HuH-7.5 (cell line): Measurements from ENCODE around the gene GRK3.
"Not testable (repeated sequence)": the region's sequence is repeated elsewhere in the genome, so short reads cannot be mapped to it uniquely, and the experiment has no call there.

ENCODE experiments used
- DNase-seq: peaks from one replicate; pipeline ENCODE4 v3.0.0; 2011; ENCODE audit warnings: low spot score

Gene GRK3

DNA sequence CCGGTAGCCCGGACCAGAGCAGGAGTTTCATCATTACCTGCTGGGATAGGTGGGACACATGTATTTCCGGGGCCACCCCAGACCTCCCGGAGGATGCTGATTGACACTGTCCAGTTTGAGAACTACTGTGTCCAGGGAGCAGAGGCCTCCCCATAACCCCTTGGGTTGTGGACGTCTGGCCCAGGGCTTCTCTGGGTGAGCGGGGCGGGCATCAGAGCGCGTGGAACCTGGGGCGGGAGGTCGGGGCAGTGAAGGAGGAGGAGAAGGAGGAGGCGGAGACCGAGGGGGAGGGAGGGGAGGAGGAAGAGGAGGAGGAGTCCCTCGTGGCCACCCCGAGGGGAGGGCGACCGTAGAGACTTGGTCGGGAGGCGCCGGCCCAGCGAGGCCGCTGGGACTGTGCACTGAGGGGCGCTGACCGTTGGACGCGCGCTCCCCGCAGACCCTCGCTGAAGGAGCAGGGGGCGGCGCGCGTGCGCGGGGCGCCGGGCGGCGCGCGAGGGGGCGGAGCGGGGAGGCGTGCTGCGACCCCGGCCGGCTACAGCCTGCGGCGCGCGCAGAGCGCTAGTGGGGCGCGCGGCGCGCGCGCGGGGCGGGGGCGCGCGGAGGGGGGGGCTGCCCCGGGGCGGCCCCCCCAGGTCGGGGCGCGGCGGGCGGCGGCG is at the start of gene GRK3:
Gene GRK3 (plus strand): TSS at position 356 of the 659 bp plus-strand sequence. CDS start 366 bp downstream, outside the sequence.
- peak; percentile 58 for DNase-seq

DNA sequence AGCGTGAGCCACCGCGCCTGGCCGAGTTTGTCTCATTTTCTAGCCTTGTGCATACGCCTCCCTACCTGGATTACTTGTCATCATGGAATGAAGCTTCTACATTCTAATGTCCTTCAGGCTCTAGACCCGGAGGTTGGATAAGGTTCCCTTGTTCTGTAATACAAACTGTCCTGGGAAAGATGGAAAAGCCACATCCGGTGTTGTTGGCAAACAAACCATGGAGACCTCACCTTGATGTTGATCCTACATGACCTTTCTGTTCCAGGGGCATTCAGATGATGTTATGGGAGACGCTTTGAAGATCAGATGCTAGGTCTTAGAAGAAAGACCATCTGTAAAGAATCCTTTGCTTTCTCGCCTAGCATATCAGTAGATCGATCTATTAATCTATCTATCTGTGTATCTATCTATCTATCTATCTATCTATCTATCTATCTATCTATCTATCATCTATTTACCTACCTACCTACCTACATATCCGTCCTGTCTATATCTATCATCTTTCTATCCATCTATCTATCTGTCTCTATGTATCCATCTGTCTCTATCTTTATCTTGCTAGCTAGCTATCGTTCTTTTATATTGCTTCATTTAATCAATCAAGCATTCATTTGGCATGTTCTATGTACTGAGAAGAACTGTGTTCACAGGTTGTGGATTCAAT is 46.3 kb upstream of the GRK3 start:
- DNase-seq: no peak

- DNase-seq: no peak
These were observed 39.1 kb upstream of the GRK3 start for GRCh38 chr22:25525376-25525775.

DNA sequence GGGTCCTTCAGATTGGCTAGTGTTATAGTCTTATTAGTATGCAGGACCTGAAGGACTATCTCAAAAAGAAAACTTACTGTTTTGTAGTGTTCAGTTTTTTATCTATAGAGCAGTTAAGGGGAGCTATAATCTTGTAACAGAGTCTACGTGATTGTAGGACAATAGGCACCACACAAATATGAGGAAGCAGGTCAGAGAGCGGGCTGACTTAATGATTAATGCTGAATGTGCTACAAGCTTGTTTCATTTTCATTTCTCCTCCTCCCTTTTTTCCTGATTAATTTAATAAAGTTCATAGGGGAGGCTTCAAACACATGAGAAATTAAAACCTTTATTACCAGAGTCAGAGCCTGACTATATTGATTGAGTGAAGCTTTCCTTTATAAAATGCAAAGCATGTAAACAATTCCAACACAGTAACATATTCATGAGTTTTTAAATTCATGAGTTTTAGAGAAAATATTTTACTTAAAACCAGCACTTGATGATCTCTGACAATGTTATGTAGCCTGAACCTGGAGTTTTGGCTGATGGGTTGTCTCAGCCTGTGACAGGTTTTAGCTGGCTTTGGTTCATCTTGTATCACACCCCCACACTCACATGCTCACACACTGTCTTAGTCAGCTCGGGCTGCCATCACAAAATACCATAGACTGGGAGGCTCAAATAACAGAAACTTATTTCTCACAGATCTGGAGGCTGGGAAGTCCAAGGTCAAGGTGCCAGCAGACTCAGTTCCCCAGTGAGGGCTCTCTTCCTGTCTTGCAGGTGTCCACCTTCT is 38.5 kb upstream of the GRK3 start:
- not testable (repeated sequence) for DNase-seq

- DNase-seq: not testable (repeated sequence)
These were observed 37.5 kb upstream of the GRK3 start for GRCh38 chr22:25527016-25527415.

DNA sequence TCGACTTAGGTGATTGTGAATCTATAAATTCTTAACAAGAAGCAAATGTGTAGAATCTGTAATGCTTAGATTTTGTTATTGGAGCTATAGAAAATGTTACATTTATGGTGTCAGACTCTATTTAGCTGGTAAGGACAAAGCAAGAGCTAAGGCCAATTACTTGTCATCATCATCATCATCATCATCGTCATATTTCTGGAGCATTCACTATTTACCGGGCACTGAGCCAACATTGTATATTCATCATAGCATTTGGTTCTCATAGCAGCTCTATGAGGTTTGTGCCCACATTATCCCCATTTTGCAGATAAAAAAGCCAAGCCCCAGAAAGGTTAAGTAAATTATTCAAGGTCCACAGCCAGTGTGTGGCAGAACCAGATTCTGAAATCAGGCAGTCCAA is 36.4 kb upstream of the GRK3 start:
- DNase-seq: not testable (repeated sequence)

GRCh38 chr22:25529059-25529458 is 35.4 kb upstream of the GRK3 start:
- DNase-seq: not testable (repeated sequence)

GRCh38 chr22:25529541-25530137 is 34.8 kb upstream of the GRK3 start:
- not testable (repeated sequence) for DNase-seq

- DNase-seq: not testable (repeated sequence)
These were observed 32.8 kb upstream of the GRK3 start for GRCh38 chr22:25531677-25532076.

DNA sequence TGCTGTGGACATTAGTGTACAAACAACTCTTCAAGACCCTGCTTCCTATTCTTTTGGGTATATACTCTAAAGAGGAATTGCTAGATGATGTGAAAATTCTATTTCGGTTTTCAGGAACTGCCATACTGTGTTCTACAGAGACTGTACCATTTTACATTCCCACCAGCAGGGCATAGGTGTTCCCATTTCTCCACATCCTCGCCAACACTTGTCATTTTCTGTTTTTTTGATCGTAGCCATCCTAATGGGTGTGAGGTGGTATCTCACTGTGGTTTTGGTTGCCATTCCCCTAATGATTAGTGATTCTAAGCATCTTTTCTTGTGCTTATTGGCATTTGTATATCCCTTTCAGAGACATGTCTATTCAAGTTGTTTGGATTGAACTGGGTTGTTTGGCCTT is 29.8 kb upstream of the GRK3 start:
- DNase-seq: no peak

- no peak for DNase-seq
These were observed 27.9 kb upstream of the GRK3 start for GRCh38 chr22:25536589-25536988.

- no peak for DNase-seq
These were observed 24.1 kb upstream of the GRK3 start for GRCh38 chr22:25540166-25540907.

DNA sequence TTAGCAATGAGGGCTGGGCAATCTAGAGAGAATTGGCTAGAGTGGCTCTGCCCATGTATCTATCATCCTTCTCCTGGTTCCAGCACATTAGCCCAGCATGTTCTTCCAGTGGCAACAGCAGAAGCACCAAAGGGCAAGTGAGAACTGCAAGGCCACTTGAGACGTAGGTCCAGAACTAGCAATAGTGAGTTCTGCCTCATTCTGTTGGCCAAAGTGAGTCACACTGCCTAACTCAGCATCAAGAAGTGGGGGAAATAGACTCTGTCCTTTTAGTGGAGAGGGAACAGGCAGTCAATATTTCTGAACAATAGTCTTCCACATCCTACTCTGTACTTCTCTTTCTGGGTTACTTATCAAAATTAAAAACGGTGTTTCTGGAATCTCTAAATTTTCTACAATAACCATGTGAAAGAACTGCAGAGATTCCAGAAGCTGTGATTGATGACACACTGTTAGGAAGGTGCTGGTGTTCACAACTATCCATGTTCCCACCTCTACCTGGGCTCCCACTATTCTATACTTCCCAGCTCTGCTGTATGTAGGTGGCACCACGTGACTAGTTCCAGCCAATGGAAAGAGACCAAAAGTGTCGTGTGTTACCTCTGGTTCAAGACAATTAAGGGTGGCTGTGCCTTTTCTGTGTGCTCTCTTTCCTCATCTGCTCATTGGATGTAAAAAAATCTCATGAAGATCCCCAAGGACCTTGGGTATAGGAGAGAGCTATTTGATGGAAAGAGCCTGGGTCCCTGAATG is 23.4 kb upstream of the GRK3 start:
- DNase-seq: no peak

DNA sequence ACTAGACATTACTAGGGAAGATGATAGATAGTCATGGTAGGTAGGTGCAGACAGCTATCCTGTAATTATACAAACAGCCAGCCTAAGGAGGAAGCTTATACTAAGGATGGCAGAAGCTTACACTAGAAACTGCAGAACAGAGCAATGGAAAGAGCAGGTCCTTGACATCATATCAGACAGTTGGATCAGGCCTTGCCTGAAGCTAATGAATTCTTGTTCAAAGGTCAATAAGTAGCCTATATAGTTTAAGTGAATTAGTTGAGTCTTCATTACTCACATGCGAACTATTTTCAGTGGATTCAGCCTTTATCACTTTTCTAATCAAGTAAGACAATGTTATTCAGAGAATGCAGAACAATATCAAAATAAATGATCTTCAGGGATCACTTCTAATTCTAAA is 22.3 kb upstream of the GRK3 start:
- no peak for DNase-seq

- DNase-seq: no peak
These were observed 21.6 kb upstream of the GRK3 start for GRCh38 chr22:25542720-25543402.

DNA sequence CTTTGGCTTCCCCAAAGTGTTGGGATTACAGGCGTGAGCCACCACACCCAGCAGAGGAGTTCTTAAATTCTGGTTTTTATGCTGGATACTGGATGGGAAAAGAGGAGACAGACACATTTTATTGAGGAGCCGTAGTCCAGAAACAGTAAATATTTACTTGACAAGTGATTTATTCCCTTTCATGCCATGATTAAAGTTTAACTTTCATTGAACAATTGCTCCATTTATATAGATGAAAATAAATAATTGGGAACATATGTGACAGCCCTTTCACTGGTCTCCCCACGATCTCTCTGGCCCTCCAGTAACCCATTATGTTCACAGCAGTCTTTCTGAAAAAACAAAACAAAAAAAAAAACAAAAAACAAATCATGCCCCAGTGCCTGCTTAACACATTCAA is 19.3 kb upstream of the GRK3 start:
- DNase-seq: no peak

DNA sequence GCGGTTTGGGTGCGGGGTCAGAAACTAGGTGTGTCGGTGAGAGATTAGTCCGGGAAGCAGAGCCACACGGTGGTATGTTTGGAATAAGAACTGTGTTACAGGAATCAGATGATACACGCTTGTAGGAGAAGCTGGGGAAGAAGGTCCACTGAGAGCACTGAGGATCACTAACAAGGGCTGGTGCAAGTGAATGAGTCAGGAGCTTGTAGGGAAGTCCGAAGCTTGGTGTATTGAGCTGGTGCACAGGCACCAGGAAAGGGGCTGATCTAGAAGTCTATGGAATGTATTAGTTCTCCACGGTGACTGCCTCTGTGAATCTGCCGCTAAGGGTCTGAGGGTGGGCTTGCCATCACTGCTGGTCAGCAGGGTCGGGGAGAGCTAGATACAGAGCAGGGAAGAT is 18.8 kb upstream of the GRK3 start:
- DNase-seq: no peak

GRCh38 chr22:25546242-25546641 is 18.2 kb upstream of the GRK3 start:
- DNase-seq: no peak

- DNase-seq: no peak
These were observed 17.7 kb upstream of the GRK3 start for GRCh38 chr22:25546751-25547150.

- no peak for DNase-seq
These were observed 15.5 kb upstream of the GRK3 start for GRCh38 chr22:25548866-25549464.
